HG02610 (cell line): ENCODE data around the gene CHCHD6.
A peak's percentile ranks its signal among the peaks of the same experiment; 100 is the strongest.

Experiments
- ATAC-seq: cut with Tn5 transposase; IDR thresholded peaks from one replicate; pipeline ENCODE4 v1.9.1; 2021; ENCODE audit warnings: mild to moderate bottlenecking, moderate library complexity; ENCODE audit not compliant: unreplicated experiment

Gene CHCHD6

GRCh38 chr3:126699011-126699410 is 5.0 kb upstream of the CHCHD6 start:
- no peak for ATAC-seq

GRCh38 chr3:126704494-126705214 is 614 bp downstream of the CHCHD6 start:
- ATAC-seq = peak; percentile 9

- ATAC-seq = no peak
Observed at GRCh38 chr3:126706631-126707030, 2.6 kb downstream of the CHCHD6 start.

- ATAC-seq = no peak
Observed at GRCh38 chr3:126711121-126711760, 7.2 kb downstream of the CHCHD6 start.

- ATAC-seq = no peak
Observed at GRCh38 chr3:126713199-126713598, 9.2 kb downstream of the CHCHD6 start.

GRCh38 chr3:126714276-126714900 is 10.3 kb downstream of the CHCHD6 start:
- no peak for ATAC-seq

GRCh38 chr3:126714921-126715320 is 10.9 kb downstream of the CHCHD6 start:
- ATAC-seq = no peak

GRCh38 chr3:126715432-126715831 is 11.4 kb downstream of the CHCHD6 start:
- ATAC-seq = no peak

GRCh38 chr3:126716057-126716456 is 12.0 kb downstream of the CHCHD6 start:
- ATAC-seq = no peak

- ATAC-seq = no peak
Observed at GRCh38 chr3:126718561-126719445, 14.8 kb downstream of the CHCHD6 start.

- ATAC-seq = no peak
Observed at GRCh38 chr3:126720596-126720995, 16.6 kb downstream of the CHCHD6 start.

GRCh38 chr3:126721246-126721645 is 17.2 kb downstream of the CHCHD6 start:
- ATAC-seq = no peak

- no peak for ATAC-seq
Observed at GRCh38 chr3:126723237-126723636, 19.2 kb downstream of the CHCHD6 start.

GRCh38 chr3:126723801-126724200 is 19.8 kb downstream of the CHCHD6 start:
- no peak for ATAC-seq

- no peak for ATAC-seq
Observed at GRCh38 chr3:126728680-126729079, 24.6 kb downstream of the CHCHD6 start.

- no peak for ATAC-seq
Observed at GRCh38 chr3:126730376-126730775, 26.3 kb downstream of the CHCHD6 start.

- no peak for ATAC-seq
Observed at GRCh38 chr3:126731044-126731443, 27.0 kb downstream of the CHCHD6 start.

GRCh38 chr3:126732281-126733060 is 28.4 kb downstream of the CHCHD6 start:
- ATAC-seq = no peak

- ATAC-seq = no peak
Observed at GRCh38 chr3:126733061-126733430, 29.0 kb downstream of the CHCHD6 start.

GRCh38 chr3:126734106-126734723 is 30.2 kb downstream of the CHCHD6 start:
- ATAC-seq = no peak
